HepG2 (cell line): ENCODE results near the gene TPGS1. TPM values are rescaled to one million over a fixed set of nuclear protein-coding genes. Genes with fewer than 3 reads are reported as not detected.
A peak's percentile ranks its signal among the peaks of the same experiment; 100 is the strongest.

Experiments used
- AGO2 ChIP-seq: fragments of 200-400 bp; formaldehyde crosslinking; optimal IDR thresholded peaks from 2 replicates; pipeline ENCODE3; 2017; ENCODE audit warnings: mild to moderate bottlenecking, low read depth, low read length, moderate library complexity
- ARID2 ChIP-seq: sonication (generic); formaldehyde crosslinking; IDR thresholded peaks from 2 replicates; pipeline ENCODE4 v1.8.1; 2022; ENCODE audit warnings: mild to moderate bottlenecking, missing genetic modification reagents, borderline replicate concordance
- FOXA3 ChIP-seq: IDR thresholded peaks from 2 replicates; pipeline ENCODE4 v1.6.1; 2016; ENCODE audit warnings: missing genetic modification reagents, missing compliant biosample characterization
- HDAC2 ChIP-seq: sonication (generic); formaldehyde crosslinking; IDR thresholded peaks from 2 replicates; pipeline ENCODE4 v1.4.0; 2020; ENCODE audit warnings: missing genetic modification reagents
- ISL2 ChIP-seq: sonication (generic); formaldehyde crosslinking; IDR thresholded peaks from 2 replicates; pipeline ENCODE4 v1.5.0; 2020; ENCODE audit warnings: missing genetic modification reagents
- KDM2A ChIP-seq: sonication (generic); formaldehyde crosslinking; IDR thresholded peaks from 2 replicates; pipeline ENCODE4 v1.4.0; 2020; ENCODE audit warnings: low read depth, missing genetic modification reagents, borderline replicate concordance
- KDM6A ChIP-seq: IDR thresholded peaks from 2 replicates; pipeline ENCODE4 v1.6.1; 2016; ENCODE audit warnings: low read depth
- MIER2 ChIP-seq: IDR thresholded peaks from 2 replicates; pipeline ENCODE4 v1.6.1; 2016; ENCODE audit warnings: missing biosample characterization, missing genetic modification reagents
- NKX3-1 ChIP-seq: sonication (generic); formaldehyde crosslinking; IDR thresholded peaks from 2 replicates; pipeline ENCODE4 v1.5.0; 2020; ENCODE audit warnings: missing genetic modification reagents
- PPARG ChIP-seq: conservative IDR thresholded peaks from 2 replicates; pipeline ENCODE4 v1.6.1; 2016; ENCODE audit warnings: missing biosample characterization, missing genetic modification reagents
- SNAPC5 ChIP-seq: sonication (generic); formaldehyde crosslinking; IDR thresholded peaks from 2 replicates; pipeline ENCODE4 v1.8.1; 2023; ENCODE audit warnings: mild to moderate bottlenecking, missing genetic modification reagents, borderline replicate concordance
- SYNCRIP ChIP-seq: fragments of 200-400 bp; formaldehyde crosslinking; IDR thresholded peaks from 2 replicates; pipeline ENCODE4 v1.6.1; 2018; ENCODE audit warnings: mild to moderate bottlenecking, low read depth, low read length; ENCODE audit not compliant: insufficient read depth
- WIZ ChIP-seq: sonication (generic); formaldehyde crosslinking; IDR thresholded peaks from 2 replicates; pipeline ENCODE4 v1.5.1; 2020; ENCODE audit warnings: mild to moderate bottlenecking, missing genetic modification reagents
- ZNF251 ChIP-seq: sonication (generic); formaldehyde crosslinking; IDR thresholded peaks from 2 replicates; pipeline ENCODE4 v1.9.0; 2021; ENCODE audit warnings: mild to moderate bottlenecking, missing genetic modification reagents
- ZNF605 ChIP-seq: sonication (generic); formaldehyde crosslinking; IDR thresholded peaks from 2 replicates; pipeline ENCODE4 v1.8.0; 2022; ENCODE audit warnings: mild to moderate bottlenecking, missing genetic modification reagents
- polyA plus RNA-seq, 8 experiments: library from polyadenylated mRNA; depleted of rRNA in 3 of 8; stranded (reverse) in 7 of 8; unstranded in 1 of 8; fragments of >200 nt; fragmentation: Illumina TruSeq in 4 of 8; extraction: Trizol in 4 of 8; gene quantifications; 2 replicates each; pipeline versions ENCODE4 v1.2.1 to v1.2.3, GENCODE V29; 2011 to 2016; ENCODE audit warnings: low read depth in 4 of 8, missing spikeins in 1 of 8, mixed read lengths in 1 of 8; ENCODE audit not compliant: insufficient read depth in 1 of 8
- total RNA-seq, 5 experiments: library from RNA; depleted of rRNA; stranded (reverse); fragments of >200 nt; fragmentation: Illumina TruSeq; extraction: Trizol; gene quantifications; 2 replicates each; pipeline ENCODE4 v1.2.3, GENCODE V29; 2016; ENCODE audit warnings: low read depth in 1 of 5
- TF ChIP-seq, protein P1 (sequence below), 2 experiments: sonication (generic) in 1 of 2; formaldehyde crosslinking in 1 of 2; IDR thresholded peaks; 2 replicates each; pipeline versions ENCODE4 v1.6.1 to v1.9.0; 2014 to 2022; ENCODE audit warnings: antibody characterized with exemption in 1 of 2, borderline replicate concordance in 1 of 2, inconsistent platforms in 1 of 2, low read depth in 1 of 2, missing genetic modification reagents in 1 of 2
- TF ChIP-seq, protein P2 (sequence below): conservative IDR thresholded peaks from 2 replicates; pipeline ENCODE4 v1.6.1; 2018; ENCODE audit warnings: missing genetic modification reagents

The TPGS1 gene
- total and polyA plus RNA-seq, 2 of the 13 experiments (the other 11 are each of a cell fraction or from before 2014, with no cell fraction given): 1.1 to 6.2 TPM

DNA sequence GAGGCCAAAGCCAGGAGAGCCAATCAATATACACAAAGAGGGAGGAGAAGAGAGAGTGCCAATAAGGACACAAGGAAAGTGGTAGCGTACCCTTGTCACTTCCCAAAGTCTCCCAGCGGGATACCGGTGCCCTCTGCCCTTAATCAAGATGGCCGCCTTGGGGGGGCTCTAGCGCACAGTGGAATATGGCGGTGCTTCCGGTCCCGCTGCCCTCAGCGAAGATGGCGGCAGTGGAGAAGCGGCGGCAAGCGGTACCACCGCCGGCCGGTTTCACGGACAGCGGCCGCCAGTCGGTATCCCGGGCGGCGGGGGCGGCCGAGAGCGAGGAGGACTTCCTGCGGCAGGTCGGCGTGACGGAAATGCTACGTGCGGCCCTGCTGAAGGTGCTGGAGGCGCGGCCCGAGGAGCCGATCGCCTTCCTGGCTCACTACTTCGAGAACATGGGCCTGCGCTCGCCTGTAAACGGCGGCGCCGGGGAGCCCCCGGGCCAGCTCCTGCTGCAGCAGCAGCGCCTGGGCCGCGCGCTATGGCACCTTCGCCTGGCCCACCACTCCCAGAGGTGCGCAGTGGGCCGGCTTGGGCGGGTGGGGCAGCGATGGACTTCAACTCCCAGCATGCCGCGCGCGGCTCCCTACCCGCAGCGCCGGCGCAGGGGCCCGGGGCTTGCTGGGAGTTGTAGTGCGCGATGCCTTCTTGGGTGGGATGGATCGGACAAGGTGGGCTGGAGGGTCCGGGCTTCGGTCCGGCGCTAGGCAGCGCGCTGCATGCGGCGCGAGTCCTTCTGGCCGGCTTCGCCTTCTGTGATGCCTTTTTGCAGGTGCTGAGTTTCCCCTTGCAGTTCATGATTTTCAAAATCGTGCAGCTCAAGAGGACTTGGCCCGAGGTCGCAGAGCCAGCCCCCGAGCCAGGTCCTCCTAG is at the start of gene TPGS1 (continued):
- TF ChIP-seq, protein P1, sequence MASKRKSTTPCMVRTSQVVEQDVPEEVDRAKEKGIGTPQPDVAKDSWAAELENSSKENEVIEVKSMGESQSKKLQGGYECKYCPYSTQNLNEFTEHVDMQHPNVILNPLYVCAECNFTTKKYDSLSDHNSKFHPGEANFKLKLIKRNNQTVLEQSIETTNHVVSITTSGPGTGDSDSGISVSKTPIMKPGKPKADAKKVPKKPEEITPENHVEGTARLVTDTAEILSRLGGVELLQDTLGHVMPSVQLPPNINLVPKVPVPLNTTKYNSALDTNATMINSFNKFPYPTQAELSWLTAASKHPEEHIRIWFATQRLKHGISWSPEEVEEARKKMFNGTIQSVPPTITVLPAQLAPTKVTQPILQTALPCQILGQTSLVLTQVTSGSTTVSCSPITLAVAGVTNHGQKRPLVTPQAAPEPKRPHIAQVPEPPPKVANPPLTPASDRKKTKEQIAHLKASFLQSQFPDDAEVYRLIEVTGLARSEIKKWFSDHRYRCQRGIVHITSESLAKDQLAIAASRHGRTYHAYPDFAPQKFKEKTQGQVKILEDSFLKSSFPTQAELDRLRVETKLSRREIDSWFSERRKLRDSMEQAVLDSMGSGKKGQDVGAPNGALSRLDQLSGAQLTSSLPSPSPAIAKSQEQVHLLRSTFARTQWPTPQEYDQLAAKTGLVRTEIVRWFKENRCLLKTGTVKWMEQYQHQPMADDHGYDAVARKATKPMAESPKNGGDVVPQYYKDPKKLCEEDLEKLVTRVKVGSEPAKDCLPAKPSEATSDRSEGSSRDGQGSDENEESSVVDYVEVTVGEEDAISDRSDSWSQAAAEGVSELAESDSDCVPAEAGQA (IDR thresholded peaks at IDR 0.05; ENCODE audit: low read depth): peak; percentile 100
- TF ChIP-seq, protein P1 (CRISPR knock-in tag; IDR thresholded peaks at IDR 0.05; ENCODE audit: borderline replicate concordance): no peak
- TF ChIP-seq WIZ: no peak
- peak; percentile 50; the same call in 1 of the 2 replicates for TF ChIP-seq FOXA3
- no peak for TF ChIP-seq AGO2
- TF ChIP-seq, protein P2, sequence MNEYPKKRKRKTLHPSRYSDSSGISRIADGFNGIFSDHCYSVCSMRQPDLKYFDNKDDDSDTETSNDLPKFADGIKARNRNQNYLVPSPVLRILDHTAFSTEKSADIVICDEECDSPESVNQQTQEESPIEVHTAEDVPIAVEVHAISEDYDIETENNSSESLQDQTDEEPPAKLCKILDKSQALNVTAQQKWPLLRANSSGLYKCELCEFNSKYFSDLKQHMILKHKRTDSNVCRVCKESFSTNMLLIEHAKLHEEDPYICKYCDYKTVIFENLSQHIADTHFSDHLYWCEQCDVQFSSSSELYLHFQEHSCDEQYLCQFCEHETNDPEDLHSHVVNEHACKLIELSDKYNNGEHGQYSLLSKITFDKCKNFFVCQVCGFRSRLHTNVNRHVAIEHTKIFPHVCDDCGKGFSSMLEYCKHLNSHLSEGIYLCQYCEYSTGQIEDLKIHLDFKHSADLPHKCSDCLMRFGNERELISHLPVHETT (CRISPR knock-in tag): peak; percentile 49; the same call in 1 of the 2 replicates
- no peak for TF ChIP-seq ZNF251
- peak; percentile 64; the same call in 1 of the 2 replicates for TF ChIP-seq KDM2A (CRISPR knock-in tag)
- peak; percentile 39 for TF ChIP-seq ZNF605
- TF ChIP-seq ARID2 (CRISPR knock-in tag): no peak
- TF ChIP-seq KDM6A (CRISPR knock-in tag): no peak
- TF ChIP-seq SYNCRIP: no peak
- TF ChIP-seq PPARG: 0 out of 2 replicates have a peak, but pooled peaks have one; percentile 40
- no peak for TF ChIP-seq HDAC2 (CRISPR knock-in tag)
- TF ChIP-seq ISL2 (CRISPR knock-in tag): peak; percentile 37; the same call in 1 of the 2 replicates
- TF ChIP-seq MIER2 (CRISPR knock-in tag): no peak
- TF ChIP-seq NKX3-1 (CRISPR knock-in tag): no peak
- peak; percentile 72; the same call in 1 of the 2 replicates for TF ChIP-seq SNAPC5 (CRISPR knock-in tag)
